NCI-H82 treated with DMSO at 0.1 percent for 48 hours (cell line): ENCODE results near the gene NDUFS7.
"Not testable (repeated sequence)": the region's sequence is repeated elsewhere in the genome, so short reads cannot be mapped to it uniquely, and the experiment has no call there.

Experiments
- DNase-seq: peaks from one replicate; lab custom pipeline; 2025; ENCODE audit not compliant: unreplicated experiment; lab: John Stamatoyannopoulos, UW

Gene NDUFS7

GRCh38 chr19:1417145-1417544 is 33.4 kb downstream of the NDUFS7 start:
- no peak for DNase-seq

- DNase-seq, result no peak
Observed at GRCh38 chr19:1417681-1418495, 34.2 kb downstream of the NDUFS7 start.

GRCh38 chr19:1418496-1418775 is 34.7 kb downstream of the NDUFS7 start:
- DNase-seq, result no peak

- no peak for DNase-seq
Observed at GRCh38 chr19:1418951-1419738, 35.4 kb downstream of the NDUFS7 start.

GRCh38 chr19:1420085-1420484 is 36.4 kb downstream of the NDUFS7 start:
- DNase-seq, result not testable (repeated sequence)

GRCh38 chr19:1420590-1420989 is 36.9 kb downstream of the NDUFS7 start:
- DNase-seq, result no peak

- no peak for DNase-seq
Observed at GRCh38 chr19:1421218-1421957, 37.7 kb downstream of the NDUFS7 start.

GRCh38 chr19:1421958-1422305 is 38.2 kb downstream of the NDUFS7 start:
- no peak for DNase-seq

GRCh38 chr19:1422360-1422759 is 38.7 kb downstream of the NDUFS7 start:
- no peak for DNase-seq

GRCh38 chr19:1422943-1423342 is 39.2 kb downstream of the NDUFS7 start:
- no peak for DNase-seq

- no peak for DNase-seq
Observed at GRCh38 chr19:1423436-1424191, 39.9 kb downstream of the NDUFS7 start.

- no peak for DNase-seq
Observed at GRCh38 chr19:1424192-1424955, 40.7 kb downstream of the NDUFS7 start.

GRCh38 chr19:1425102-1425837 is 41.6 kb downstream of the NDUFS7 start:
- no peak for DNase-seq

GRCh38 chr19:1425902-1426301 is 42.2 kb downstream of the NDUFS7 start:
- DNase-seq, result no peak

GRCh38 chr19:1426736-1427135 is 43.0 kb downstream of the NDUFS7 start:
- DNase-seq, result no peak

GRCh38 chr19:1427221-1427920 is 43.7 kb downstream of the NDUFS7 start:
- no peak for DNase-seq

GRCh38 chr19:1428738-1429391 is 45.2 kb downstream of the NDUFS7 start:
- DNase-seq, result no peak

GRCh38 chr19:1429750-1430149 is 46.0 kb downstream of the NDUFS7 start:
- DNase-seq, result no peak

GRCh38 chr19:1430246-1430645 is 46.5 kb downstream of the NDUFS7 start:
- DNase-seq, result no peak
